PC-3 (cell line): ENCODE data around the gene GREB1L.

Source experiments
- EZH2 ChIP-seq: fragments of 300-600 bp; sonication (generic); IDR thresholded peaks from one replicate; pipeline ENCODE4 v1.6.1; 2017; ENCODE audit warnings: antibody characterized with exemption, mild to moderate bottlenecking, low read length; ENCODE audit not compliant: unreplicated experiment
- EZH2phosphoT487 ChIP-seq: fragments of 300-600 bp; sonication (generic); IDR thresholded peaks from 2 replicates; pipeline ENCODE4 v1.6.1; 2018; ENCODE audit warnings: mild to moderate bottlenecking, antibody characterized with exemption, low read length, borderline replicate concordance
- TF ChIP-seq, protein P1 (sequence below): fragments of 300-600 bp; sonication (generic); conservative IDR thresholded peaks from 2 replicates; pipeline ENCODE4 v1.5.1; 2017; ENCODE audit warnings: antibody characterized with exemption, low read depth, mild to moderate bottlenecking, low read length

DNA sequence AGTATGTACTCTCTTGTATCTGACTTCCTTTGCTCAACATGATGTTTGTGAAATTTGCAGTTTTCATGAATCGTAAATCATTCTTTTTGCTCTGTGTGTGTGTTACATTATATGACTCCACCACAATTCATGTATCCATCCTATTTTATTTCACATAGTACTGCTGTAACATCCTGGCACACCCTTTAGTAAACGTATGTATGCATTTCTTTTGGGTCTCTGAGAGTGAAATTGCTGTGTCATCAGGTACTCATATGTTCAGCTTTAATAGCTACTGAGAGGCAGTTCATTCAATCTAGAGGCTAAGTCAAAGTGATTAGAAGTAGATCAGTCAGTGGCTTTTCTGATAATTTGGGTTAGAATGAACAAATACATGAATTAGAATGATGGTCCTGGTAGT is 239.7 kb downstream of the GREB1L start:
- TF ChIP-seq EZH2phosphoT487 (no peak), EZH2 (no peak)
- TF ChIP-seq, protein P1, sequence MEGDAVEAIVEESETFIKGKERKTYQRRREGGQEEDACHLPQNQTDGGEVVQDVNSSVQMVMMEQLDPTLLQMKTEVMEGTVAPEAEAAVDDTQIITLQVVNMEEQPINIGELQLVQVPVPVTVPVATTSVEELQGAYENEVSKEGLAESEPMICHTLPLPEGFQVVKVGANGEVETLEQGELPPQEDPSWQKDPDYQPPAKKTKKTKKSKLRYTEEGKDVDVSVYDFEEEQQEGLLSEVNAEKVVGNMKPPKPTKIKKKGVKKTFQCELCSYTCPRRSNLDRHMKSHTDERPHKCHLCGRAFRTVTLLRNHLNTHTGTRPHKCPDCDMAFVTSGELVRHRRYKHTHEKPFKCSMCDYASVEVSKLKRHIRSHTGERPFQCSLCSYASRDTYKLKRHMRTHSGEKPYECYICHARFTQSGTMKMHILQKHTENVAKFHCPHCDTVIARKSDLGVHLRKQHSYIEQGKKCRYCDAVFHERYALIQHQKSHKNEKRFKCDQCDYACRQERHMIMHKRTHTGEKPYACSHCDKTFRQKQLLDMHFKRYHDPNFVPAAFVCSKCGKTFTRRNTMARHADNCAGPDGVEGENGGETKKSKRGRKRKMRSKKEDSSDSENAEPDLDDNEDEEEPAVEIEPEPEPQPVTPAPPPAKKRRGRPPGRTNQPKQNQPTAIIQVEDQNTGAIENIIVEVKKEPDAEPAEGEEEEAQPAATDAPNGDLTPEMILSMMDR, result no peak
